Measurements from ENCODE around the gene HSD17B12. TPM values are rescaled to one million over a fixed set of nuclear protein-coding genes. Genes with fewer than 3 reads are reported as not detected.

The HSD17B12 gene
- total and polyA plus RNA-seq, 2 of the 4 experiments (the other 2 are of a cell fraction), result 38.0 to 44.6 TPM

DNA sequence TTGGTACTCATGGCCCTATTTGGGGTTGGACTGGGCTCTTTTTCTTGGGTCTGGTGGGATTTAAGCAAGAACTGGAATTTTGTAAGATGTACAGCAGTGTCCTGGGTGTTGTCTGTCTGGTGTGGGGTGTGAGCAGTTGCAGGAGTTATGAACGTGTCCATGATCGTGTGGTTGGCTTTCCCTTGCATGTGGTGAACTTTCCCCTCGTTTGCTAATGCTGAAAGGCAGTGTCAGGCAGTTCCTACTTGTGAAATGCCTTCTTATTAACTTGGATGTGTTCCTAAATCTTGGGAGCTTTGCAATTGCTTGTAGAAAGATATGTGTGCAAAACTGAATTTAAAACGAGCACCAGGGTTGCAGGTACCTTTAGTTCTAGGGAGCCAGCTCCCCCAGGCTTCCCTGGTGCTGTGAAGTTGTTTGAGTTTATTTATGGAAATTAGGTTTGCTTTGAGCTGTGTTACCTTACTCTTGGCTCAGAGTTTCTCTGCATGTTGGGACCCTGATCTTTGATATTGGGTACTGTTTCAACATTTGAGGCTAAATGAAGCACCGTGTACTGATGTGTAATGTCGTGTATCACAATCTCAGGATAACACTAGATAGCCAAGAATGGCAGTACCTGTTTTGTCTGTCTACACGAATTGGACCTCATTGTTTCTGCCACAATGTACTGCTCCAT, 35.8 kb upstream of the HSD17B12 start:
- intact Hi-C loops (cut with micrococcal nuclease), result loop anchor here (2.0 kb wide), 1 partner anchor 208 kb away; no protein-coding TSS in a partner anchor
- CTCF ChIA-PET, result no interaction called here
- ATAC-seq (ENCODE audit: low read depth), result no peak; the same call in 1 of the 2 replicates

More for the DNA sequence above, 35.8 kb upstream of the HSD17B12 start:
- no peak for TF ChIP-seq POLR2A (IDR thresholded peaks at IDR 0.05; ENCODE audit: low read depth, low read length)
- no peak for TF ChIP-seq MAFK (IDR thresholded peaks at IDR 0.05; ENCODE audit: low read depth, low read length)
- no peak for TF ChIP-seq MXI1 (IDR thresholded peaks at IDR 0.05; ENCODE audit: borderline replicate concordance, low read depth, low read length)
- TF ChIP-seq RFX5 (IDR thresholded peaks at IDR 0.05; ENCODE audit: low read depth, low read length), result no peak
- no peak for TF ChIP-seq RAD21 (IDR thresholded peaks at IDR 0.05; ENCODE audit: low read length)
- Histone ChIP-seq H2AK5ac (ENCODE audit: low read depth, low read length) (peak overlapping the region; percentile 20; the same call in 1 of the 2 replicates), H2AFZ (replicated peaks; ENCODE audit: low read length, poor library complexity) (peak overlapping the region; percentile 97), H3K4me1 (ENCODE audit: control insufficient read depth, insufficient read depth, low read length) (peaks cover 4% of the 10 kb centered on the region; the same call in 1 of the 2 replicates), H3K4me3 (ENCODE audit: insufficient read depth, low read depth, low read length) (peak overlapping the region; percentile 89), H3K23ac (ENCODE audit: low read depth, low read length) (peak overlapping the region; percentile 77; the same call in 1 of the 2 replicates), H3K9me3 (ENCODE audit: control insufficient read depth, insufficient read depth, low read length) (no peaks in the 10 kb centered on the region), H3K27ac (ENCODE audit: insufficient read depth, low read length) (peak overlapping the region; percentile 92), H3K56ac (ENCODE audit: extremely low read depth, insufficient read depth, low read length) (peak overlapping the region; percentile 7; the same call in 1 of the 2 replicates), H3K4ac (ENCODE audit: low read depth, low read length) (peak overlapping the region; percentile 90), H2BK20ac (ENCODE audit: low read depth, low read length) (no peak overlapping the region), H3K27me3 (ENCODE audit: control insufficient read depth, insufficient read depth, low read length) (peaks cover under 1% of the 10 kb centered on the region; the same call in 1 of the 2 replicates), H3K9ac (ENCODE audit: low read depth, low read length) (peak overlapping the region; percentile 88), H3K18ac (ENCODE audit: low read depth, low read length) (no peak overlapping the region), H2BK15ac (ENCODE audit: low read depth, low read length) (no peak overlapping the region), H3K4me2 (ENCODE audit: low read depth, low read length) (peak overlapping the region; percentile 92), H2AK9ac (replicated peaks; ENCODE audit: low read depth, low read length, poor library complexity) (peak overlapping the region; percentile 21), H4K5ac (ENCODE audit: low read depth, low read length) (peak overlapping the region; percentile 85), H3K36me3 (ENCODE audit: control insufficient read depth, insufficient read depth, low read length) (peaks cover 2% of the 10 kb centered on the region; the same call in 1 of the 2 replicates), H3K14ac (replicated peaks; ENCODE audit: low read depth, low read length) (peak overlapping the region; percentile 91), H4K91ac (ENCODE audit: insufficient read depth, low read depth, low read length) (no peak overlapping the region), H3K9me1 (ENCODE audit: insufficient read depth, low read length) (peaks cover 3% of the 10 kb centered on the region; the same call in 1 of the 2 replicates), H2BK5ac (ENCODE audit: low read depth, low read length, poor library complexity, severe bottlenecking) (no peak overlapping the region), H4K8ac (ENCODE audit: low read depth in 2 of 2, low read length in 2 of 2) (peak overlapping the region; percentile 57 to 95), H2BK120ac (ENCODE audit: low read depth, low read length) (no peak overlapping the region), H3K79me1 (ENCODE audit: low read depth in 1 of 2, low read length in 2 of 2) (peaks cover 12 to 33% of the 10 kb centered on the region in 2 experiments), H4K20me1 (ENCODE audit: insufficient read depth, low read length) (no peaks in the 10 kb centered on the region)
- WGBS, 2 experiments (ENCODE audit: extremely low coverage in 2 of 2, insufficient read length in 1 of 2), result no CpG with 5 or more reads among the region's 7 CpGs
- dilution Hi-C loops (cut with HindIII; ENCODE audit: low sequenced_read_pairs, unreplicated experiment) (no loop called here), in situ Hi-C loops (cut with MboI; ENCODE audit: low sequenced_read_pairs) (no loop called here)
- DNase-seq, result peak; percentile 3
- BruUV-seq (replicated peaks), result no TSS peak
- POLR2A ChIA-PET (ENCODE audit: unreplicated experiment), result no interaction called here

Measured in IMR-90 (cell line).